Epithelial cell of esophagus (primary cell): ENCODE results near the gene POLR3K.
"Not testable (repeated sequence)": the region's sequence is repeated elsewhere in the genome, so short reads cannot be mapped to it uniquely, and the experiment has no call there.

ENCODE experiments used
- DNase-seq: peaks from one replicate; pipeline ENCODE4 v3.0.0; 2010; ENCODE audit warnings: low read depth
- H3K4me3 ChIP-seq: 2 replicates; pipeline ENCODE4 v1.5.1; 2011; ENCODE audit warnings: mild to moderate bottlenecking, low read length, control low read depth
- TF ChIP-seq, protein P1 (sequence below): IDR thresholded peaks from 2 replicates; pipeline ENCODE4 v1.5.1; 2011; ENCODE audit warnings: low read depth, mild to moderate bottlenecking, low read length, control low read depth, inconsistent platforms; ENCODE audit not compliant: insufficient read depth; ENCODE audit errors: missing control alignments

Gene POLR3K

DNA sequence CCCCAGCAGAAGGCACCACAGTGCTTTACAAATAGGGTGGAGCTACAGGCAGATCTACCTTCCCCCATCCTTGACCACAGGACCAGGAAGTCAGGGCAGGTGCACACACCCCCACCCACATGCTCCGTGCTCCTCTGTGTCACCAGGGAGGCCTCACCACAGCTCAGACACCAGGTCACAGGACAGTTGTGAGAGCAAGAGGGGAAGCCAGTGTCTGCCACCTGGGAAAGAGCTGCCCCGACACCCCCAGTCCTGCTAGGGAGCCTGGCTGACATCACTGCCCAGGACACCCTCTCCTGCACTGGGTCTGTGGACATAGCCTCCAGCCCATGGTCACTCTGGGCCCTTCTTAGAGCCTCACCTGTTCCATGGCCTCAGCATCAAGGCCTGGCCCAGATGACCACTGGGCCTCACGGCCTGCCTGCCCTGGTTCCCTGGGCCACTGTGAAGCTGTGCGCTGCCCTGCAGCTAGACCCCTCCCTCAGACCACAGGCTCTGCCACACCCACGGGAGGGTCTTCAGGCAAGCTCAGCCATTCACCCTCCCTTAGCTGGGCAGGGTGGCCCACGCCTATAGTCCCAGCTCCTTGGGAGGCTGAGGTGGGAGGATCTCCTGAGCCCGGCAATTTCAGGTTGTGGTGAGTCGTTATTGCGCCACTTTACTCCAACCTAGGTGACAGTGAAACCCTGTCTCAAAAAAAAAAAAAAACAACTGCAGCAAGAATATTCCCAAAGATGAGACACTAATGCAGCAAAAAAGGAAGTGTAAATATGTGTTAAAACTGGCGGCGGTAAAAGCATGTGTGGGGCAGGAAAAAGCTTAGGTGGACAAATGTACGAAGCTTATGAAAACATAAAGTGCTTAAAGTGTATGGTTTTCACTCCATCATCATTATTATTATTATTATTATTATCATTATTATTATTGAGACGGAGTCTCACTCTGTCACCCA, 14.2 kb downstream of the POLR3K start:
- peak; percentile 67 for DNase-seq
- H3K4me3 ChIP-seq, result no peak overlapping the region
- TF ChIP-seq, protein P1, sequence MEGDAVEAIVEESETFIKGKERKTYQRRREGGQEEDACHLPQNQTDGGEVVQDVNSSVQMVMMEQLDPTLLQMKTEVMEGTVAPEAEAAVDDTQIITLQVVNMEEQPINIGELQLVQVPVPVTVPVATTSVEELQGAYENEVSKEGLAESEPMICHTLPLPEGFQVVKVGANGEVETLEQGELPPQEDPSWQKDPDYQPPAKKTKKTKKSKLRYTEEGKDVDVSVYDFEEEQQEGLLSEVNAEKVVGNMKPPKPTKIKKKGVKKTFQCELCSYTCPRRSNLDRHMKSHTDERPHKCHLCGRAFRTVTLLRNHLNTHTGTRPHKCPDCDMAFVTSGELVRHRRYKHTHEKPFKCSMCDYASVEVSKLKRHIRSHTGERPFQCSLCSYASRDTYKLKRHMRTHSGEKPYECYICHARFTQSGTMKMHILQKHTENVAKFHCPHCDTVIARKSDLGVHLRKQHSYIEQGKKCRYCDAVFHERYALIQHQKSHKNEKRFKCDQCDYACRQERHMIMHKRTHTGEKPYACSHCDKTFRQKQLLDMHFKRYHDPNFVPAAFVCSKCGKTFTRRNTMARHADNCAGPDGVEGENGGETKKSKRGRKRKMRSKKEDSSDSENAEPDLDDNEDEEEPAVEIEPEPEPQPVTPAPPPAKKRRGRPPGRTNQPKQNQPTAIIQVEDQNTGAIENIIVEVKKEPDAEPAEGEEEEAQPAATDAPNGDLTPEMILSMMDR, result no peak

DNA sequence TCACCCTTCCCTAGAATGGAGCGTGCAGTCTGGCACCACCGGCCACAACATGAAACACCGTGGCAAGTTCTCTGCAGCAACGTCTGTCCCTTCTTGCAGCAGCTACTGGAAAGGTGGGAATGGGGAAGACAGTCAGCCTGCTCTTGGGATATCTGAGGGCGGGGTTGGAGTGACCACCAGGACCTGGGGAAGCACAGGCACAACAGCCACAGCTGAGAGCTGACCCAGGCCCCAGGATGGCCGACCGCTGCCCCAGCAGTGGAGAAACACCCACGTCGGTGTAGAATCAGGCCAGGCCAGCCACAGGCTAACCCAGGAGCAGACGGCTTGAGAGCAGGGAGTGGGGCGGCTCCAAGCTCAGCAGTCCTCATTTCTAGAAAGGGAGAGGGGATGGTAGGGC, 15.2 kb downstream of the POLR3K start:
- not testable (repeated sequence) for DNase-seq

DNA sequence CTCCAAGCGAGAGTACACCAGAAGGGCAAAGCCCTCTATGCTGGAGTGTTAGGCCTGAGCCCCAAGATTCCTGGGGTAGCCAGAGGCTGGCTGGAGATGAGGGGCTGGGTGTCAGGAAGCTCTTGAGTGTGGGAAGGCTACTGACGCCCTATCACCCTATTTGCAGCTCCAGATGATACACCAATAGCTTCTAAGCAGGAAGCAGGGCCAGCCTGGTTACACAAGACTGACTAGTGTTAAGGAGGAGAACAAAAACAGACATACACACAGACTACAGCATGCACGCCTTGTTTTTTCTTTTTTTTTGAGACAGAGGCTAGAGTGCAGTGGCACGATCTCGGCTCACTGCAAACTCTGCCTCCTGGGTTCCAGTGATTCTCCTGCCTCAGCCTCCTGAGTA, 15.9 kb downstream of the POLR3K start:
- H3K4me3 ChIP-seq, result no peak overlapping the region
- TF ChIP-seq, protein P1, result no peak
- DNase-seq, result peak; percentile 37

More for the DNA sequence above, 15.2 kb downstream of the POLR3K start:
- not testable (repeated sequence) for H3K4me3 ChIP-seq

DNA sequence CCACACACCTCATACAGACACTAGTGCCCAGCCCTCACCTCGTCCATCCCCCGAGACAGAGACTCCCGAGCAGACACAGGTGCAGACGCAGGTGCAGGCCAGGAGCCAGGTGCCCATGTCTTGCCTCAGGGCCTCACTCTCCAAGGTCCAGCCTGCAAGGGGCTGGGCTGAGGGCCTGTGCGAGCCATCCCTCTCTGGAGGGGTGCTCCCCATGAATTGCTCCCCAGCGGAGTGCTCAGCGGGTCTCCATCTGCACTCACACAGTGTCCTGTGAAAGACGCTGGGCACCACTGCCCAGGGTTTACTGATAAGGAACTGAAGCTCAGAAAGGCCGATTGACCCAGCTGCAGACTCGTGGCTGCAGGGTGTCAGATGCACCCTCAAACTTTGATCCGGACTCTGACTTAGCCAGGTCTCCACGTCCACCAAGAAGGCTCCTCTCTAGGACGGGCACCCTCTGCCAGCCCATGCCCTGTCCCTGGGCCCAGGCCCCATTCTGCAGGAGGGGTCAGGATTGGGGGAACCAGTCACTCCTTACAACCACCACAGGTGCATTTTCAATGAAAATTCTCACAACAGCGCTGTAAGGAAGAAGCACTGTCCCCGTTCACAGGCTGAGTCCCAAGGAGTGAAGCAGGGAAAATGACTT, 16.9 kb downstream of the POLR3K start:
- DNase-seq, result no peak
- no peak overlapping the region for H3K4me3 ChIP-seq
- TF ChIP-seq, protein P1, result no peak

DNA sequence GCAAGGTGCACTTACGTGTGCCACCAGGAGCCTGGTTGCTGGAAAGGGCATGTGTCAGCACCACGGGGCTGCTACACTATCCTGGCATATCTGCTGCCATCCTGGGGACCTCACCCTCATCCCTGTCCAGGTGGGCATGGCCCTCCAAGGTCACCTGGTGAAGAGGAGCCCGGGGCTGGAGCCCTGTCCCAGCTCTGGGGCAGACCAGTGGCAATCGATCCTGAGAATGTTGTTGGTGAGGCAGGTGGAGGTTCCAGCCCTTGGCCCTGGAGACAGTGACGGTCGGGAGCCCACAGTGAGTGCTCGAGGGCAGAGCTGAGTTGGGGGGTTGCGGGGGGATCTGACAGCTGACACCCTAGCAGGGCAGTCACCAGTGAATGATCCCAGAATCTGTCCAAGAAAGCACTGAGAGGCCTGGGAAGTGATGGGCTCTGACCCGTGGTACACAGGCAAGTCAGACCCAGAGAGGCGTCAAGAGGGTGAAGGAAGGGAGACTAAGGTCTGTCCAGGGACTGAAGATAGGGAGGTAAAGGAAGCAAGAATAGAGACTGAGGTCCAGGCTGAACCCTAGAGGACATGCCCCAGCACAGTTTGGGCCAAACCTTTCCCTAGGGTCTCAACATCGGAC, 17.6 kb downstream of the POLR3K start:
- H3K4me3 ChIP-seq, result no peak overlapping the region
- no peak for DNase-seq
- TF ChIP-seq, protein P1, result no peak

DNA sequence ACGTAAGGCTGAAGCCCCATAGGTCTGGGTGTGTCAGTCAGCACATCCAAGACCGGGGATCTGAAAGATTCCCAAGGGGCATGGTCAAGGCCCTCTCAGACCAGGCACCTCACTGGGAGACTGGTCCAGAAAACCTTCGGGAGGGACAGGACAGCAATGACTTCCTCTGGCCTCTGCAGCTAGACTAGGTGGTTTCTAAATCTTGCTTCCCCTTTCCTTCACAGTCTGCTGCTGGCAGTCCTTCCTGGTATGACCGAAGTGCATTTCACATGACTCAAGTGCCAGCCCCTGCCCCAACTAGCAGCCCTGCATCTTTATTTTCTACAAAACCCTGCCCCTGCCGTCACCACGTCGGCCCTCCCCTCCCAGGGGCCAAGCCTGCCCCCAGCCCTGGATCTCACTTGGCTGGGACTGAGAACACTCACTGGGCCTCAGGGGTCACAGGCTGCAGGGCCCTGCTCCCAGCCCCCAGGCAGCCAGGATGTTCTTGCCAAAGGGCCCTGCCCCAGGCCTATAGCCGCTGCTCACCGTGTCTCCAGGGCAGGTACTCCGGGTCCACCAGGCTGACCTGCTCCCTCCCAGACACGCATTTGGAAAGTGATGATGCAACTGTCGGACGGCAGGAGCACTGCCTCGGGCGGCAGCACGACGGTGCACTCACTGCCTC, 18.3 kb downstream of the POLR3K start:
- H3K4me3 ChIP-seq, result no peak overlapping the region
- TF ChIP-seq, protein P1, result no peak
- DNase-seq, result peak; percentile 22

DNA sequence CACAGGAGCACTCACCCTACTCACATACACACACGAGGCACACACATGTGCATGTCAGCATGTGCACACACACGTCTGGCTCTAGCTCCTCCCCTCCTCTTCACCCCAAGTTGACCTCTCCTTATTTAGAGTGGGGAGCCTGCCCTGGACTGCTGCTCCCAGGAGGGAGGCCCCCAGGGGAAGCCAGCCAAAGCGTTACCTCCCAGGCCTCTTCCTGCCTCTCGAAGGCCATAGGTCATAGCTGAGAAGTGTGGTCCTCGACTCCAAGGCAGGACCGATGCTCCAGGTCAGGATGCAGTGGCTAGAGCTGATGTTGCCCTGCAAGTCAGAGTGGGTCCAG, 18.8 kb downstream of the POLR3K start:
- DNase-seq, result no peak
- H3K4me3 ChIP-seq, result no peak overlapping the region
- TF ChIP-seq, protein P1, result no peak
